Erythroblast (primary cell): ENCODE results near the gene TRIM69.
"Not testable (repeated sequence)": the region's sequence is repeated elsewhere in the genome, so short reads cannot be mapped to it uniquely, and the experiment has no call there.

Experiments used
- DNase-seq, 2 experiments: peaks; one replicate each; lab custom pipeline; 2025; lab: John Stamatoyannopoulos, UW
- GATA1 ChIP-seq: IDR thresholded peaks from 2 replicates; pipeline ENCODE4 v1.6.1; 2011; ENCODE audit warnings: low read depth, mild to moderate bottlenecking, control low read depth, low read length, moderate library complexity
- POLR2A ChIP-seq: IDR thresholded peaks from 2 replicates; pipeline ENCODE4 v1.6.1; 2011; ENCODE audit warnings: mild to moderate bottlenecking, low read length

The TRIM69 gene, protein sequence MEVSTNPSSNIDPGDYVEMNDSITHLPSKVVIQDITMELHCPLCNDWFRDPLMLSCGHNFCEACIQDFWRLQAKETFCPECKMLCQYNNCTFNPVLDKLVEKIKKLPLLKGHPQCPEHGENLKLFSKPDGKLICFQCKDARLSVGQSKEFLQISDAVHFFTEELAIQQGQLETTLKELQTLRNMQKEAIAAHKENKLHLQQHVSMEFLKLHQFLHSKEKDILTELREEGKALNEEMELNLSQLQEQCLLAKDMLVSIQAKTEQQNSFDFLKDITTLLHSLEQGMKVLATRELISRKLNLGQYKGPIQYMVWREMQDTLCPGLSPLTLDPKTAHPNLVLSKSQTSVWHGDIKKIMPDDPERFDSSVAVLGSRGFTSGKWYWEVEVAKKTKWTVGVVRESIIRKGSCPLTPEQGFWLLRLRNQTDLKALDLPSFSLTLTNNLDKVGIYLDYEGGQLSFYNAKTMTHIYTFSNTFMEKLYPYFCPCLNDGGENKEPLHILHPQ

DNA sequence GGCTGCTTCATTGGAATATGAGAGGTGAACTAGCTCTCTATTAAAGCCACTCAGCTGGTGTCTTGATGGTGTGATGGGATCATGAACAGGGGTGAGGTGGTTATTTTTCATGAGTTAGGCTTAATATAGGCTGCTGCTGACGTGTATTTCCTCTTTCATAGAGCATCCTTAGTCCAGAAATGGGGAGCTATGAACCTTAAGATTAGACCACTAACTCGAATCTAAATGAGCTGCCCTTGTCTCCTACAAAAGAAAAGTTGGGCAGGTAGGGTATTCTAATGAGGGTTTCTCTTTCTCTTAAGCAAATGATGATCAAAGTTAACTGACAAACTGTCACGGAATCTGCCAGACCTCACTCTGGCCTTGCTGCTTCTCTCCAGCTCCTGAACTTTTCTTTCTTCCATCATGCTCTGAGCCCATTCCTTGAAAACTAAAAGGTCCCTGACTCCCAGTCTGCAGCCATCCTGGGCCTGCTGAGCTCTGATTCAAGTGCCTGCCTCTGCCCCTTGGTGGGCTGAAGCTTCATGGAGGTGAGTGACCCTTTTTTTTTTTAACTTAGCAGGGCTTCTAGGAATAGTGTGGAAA is at the start of gene TRIM69:
Gene TRIM69 (plus strand): TSS at position 348 of the 585 bp plus-strand sequence. CDS start 177 bp downstream, at position 525.
- no peak for DNase-seq
- TF ChIP-seq GATA1 (no peak), POLR2A (no peak)

DNA sequence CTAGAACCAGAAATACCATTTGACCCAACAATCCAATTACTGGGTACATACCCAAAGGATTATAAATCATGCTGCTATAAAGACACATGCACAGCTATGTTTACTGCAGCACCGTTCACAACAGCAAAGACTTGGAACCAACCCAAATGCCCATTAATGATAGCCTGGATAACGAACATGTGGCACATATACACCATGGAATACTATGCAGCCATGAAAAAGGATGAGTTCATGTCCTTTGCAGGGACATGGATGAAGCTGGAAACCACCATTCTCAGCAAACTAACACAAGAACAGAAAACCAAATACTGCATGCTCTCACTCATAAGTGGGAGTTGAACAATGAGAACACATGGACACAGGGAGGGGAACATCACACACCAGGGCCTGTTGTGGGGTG is 47.0 kb upstream of the TRIM69 start:
- DNase-seq, result not testable (repeated sequence)

DNA sequence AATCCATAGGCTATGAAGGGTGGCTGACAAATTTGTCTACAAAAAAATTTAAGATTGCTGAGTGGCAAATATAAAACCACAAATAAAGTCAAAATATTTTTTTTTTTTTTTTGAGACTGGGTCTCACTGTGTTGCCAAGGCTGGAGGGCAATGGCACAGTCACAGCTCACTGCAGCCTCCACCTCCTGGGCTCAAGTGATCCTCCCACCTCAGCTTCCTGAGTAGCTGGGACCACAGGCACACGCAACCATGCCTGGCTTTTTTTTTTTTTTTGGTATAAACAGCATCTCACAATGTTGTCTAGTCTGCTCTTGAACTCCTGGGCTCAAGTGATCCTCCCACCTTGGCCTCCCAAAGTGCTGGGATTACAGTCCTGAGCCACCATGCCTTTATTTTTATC is 46.1 kb upstream of the TRIM69 start:
- not testable (repeated sequence) for DNase-seq

DNA sequence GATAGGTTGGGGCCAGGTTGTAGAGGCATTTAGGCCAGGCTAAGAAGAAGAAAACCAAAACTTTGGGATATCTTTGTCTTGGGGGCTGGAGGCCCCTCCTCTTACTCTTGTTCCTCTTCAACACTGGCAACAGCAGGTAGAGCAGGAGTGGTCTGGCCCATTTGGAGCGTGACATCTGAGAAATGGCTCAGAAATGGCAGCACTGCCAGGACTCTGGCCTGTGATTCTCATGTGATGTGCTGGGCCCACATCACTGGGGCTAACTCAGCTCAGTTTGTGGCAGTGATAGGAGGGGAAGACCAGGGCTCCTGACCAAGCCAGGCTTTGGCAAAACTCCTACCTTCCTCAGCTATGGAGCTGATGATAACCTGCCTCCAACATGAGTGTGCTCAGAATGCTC is 43.7 kb upstream of the TRIM69 start:
- DNase-seq, result no peak
- TF ChIP-seq POLR2A (no peak), GATA1 (no peak)

- no peak for TF ChIP-seq GATA1
- TF ChIP-seq POLR2A, result no peak
- no peak for DNase-seq
Measured at GRCh38 chr15:44694416-44694815, 41.9 kb upstream of the TRIM69 start.

DNA sequence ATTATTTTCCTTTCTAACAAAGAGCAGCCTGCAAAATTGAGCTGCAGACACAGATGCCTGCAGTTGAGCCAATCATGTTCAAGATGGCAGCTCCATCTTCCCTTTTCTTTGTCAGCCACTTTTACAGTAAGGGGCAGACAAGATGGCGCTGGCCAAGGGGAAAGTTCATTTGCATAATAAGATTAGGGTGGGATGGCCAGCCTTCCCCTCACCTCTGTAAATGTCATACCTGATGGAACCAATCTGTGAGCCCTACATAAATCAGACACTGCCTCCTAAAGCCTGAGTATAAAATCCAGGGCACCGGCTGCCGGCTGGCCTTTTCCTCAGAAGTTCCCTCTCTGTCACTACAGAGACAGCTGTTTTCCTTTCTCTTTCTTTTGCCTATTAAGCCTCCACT is 41.0 kb upstream of the TRIM69 start:
- no peak for DNase-seq
- no peak for TF ChIP-seq GATA1
- TF ChIP-seq POLR2A, result no peak

GRCh38 chr15:44697014-44697413 is 39.3 kb upstream of the TRIM69 start:
- TF ChIP-seq POLR2A, result no peak
- TF ChIP-seq GATA1, result no peak
- no peak for DNase-seq

DNA sequence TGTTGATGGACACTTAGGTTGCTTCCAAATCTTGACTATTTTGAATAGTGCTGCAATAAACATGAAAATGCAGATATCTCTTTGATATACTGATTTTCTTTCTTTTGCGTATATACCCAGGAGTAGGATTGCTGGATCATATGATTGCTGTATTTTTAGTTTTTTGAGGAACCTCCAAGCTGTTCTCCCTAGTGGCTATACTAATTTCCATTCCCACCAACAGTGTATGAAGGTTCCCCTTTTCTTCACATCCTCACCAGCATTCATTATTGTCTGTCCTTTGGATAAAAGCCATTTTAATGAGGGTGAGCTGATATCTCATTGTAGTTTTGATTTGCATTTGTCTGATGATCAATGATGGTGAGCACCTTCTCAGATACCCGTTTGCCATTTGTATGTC is 37.7 kb upstream of the TRIM69 start:
- TF ChIP-seq GATA1, result no peak
- no peak for DNase-seq

DNA sequence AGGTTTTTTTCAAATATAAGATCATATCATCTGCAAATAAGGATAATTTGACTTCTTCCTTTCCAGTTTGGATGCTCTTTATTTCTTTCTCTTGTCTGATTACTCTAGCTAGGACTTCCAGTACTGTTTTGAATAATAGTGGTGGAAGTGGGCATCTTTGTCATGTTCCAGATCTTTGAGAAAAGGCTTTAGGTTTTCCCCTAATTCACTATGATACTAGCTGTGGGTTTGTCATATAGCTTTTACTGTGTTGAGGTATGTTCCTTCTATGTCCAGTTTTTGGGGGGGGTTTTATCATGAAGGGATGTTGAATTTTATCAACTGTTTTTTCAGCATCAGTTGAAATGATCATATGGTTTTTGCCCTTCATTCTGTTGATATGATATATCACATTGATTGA is 35.7 kb upstream of the TRIM69 start:
- not testable (repeated sequence) for DNase-seq

DNA sequence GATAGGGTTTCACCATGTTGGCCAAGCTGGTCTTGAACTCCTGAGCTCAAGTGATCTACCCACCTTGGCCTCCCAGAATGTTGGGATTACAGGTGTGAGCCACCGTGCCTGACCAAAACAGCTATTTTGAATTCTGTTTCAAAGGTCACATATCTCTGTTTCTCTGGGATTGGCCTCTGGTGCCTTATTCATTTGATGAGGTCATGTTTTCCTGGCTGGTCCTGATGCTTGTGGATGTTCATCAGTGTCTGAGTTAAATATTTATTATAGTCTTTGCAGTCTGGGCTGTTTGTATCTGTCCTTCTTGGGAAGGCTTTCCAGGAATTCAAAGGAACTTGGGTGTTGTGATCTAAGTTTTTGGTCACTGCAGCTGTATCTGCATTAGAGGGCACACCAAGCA is 30.3 kb upstream of the TRIM69 start:
- TF ChIP-seq GATA1 (no peak), POLR2A (no peak)
- no peak for DNase-seq

- no peak for TF ChIP-seq POLR2A
- no peak for TF ChIP-seq GATA1
- no peak for DNase-seq
Measured at GRCh38 chr15:44706401-44706800, 29.9 kb upstream of the TRIM69 start.

DNA sequence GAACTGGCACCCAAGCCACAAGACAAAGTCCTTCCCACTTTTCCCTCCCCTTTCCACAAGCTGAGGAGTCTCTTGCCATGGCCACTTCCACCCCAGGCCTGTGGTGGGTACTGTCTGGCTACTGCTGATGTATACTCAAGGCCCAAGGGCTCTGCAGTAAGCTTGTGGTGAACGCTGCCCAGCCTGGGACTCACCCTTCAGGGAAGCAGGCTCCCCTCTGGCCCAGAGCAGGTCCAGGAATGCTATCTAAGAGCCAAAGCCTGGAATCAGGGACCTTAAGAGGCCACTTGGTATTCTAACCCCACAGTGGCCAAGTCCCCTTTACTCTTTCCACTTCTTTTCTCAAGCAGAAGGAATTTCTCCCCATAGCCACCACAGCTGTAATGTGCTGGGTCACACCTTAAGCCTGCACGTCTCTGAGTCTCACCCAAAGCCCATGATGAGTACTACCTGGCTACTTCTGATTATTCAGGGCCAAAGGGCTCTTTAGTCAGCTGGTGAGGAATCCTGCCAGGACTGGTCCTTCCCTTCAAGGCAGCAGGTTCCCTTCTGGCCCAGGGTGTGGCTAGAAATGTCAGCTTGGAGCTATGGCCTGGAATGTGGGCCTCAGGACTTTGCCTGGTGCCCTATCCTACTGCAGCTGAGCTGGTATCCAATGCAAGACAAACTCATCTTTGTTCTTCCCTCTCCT is 29.2 kb upstream of the TRIM69 start:
- no peak for DNase-seq
- TF ChIP-seq POLR2A (no peak), GATA1 (no peak)

- no peak for TF ChIP-seq POLR2A
- no peak for TF ChIP-seq GATA1
- peak; percentile 65 for DNase-seq
Measured at GRCh38 chr15:44710236-44711095, 25.9 kb upstream of the TRIM69 start.
